ENCODE data around the gene PHLPP1.

The PHLPP1 gene

DNA sequence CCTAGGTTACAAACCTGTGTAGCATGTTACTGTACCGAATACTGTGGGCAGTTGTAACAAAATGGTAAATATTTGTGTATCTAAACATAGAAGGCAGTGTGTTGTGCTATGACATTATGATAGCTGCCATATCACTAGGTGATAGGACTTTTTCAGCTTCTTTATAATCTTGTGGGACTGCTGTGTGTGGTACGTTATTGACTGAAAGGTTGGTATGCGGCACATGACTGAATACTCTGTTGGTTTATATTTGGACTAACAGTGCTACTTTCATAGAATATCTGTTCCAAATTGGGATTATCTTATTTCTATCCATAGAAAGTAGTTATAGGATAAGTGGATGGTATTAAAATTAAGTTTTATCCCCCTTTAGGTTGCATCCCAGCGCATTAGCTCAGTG is 144.7 kb downstream of the PHLPP1 start (continued):
- TF ChIP-seq, protein P1, sequence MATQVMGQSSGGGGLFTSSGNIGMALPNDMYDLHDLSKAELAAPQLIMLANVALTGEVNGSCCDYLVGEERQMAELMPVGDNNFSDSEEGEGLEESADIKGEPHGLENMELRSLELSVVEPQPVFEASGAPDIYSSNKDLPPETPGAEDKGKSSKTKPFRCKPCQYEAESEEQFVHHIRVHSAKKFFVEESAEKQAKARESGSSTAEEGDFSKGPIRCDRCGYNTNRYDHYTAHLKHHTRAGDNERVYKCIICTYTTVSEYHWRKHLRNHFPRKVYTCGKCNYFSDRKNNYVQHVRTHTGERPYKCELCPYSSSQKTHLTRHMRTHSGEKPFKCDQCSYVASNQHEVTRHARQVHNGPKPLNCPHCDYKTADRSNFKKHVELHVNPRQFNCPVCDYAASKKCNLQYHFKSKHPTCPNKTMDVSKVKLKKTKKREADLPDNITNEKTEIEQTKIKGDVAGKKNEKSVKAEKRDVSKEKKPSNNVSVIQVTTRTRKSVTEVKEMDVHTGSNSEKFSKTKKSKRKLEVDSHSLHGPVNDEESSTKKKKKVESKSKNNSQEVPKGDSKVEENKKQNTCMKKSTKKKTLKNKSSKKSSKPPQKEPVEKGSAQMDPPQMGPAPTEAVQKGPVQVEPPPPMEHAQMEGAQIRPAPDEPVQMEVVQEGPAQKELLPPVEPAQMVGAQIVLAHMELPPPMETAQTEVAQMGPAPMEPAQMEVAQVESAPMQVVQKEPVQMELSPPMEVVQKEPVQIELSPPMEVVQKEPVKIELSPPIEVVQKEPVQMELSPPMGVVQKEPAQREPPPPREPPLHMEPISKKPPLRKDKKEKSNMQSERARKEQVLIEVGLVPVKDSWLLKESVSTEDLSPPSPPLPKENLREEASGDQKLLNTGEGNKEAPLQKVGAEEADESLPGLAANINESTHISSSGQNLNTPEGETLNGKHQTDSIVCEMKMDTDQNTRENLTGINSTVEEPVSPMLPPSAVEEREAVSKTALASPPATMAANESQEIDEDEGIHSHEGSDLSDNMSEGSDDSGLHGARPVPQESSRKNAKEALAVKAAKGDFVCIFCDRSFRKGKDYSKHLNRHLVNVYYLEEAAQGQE (tag by site-specific recombination; IDR thresholded peaks at IDR 0.05), result no peak
- no peak for TF ChIP-seq ZNF600 (tag by site-specific recombination; IDR thresholded peaks at IDR 0.05)
- TF ChIP-seq, protein P2, sequence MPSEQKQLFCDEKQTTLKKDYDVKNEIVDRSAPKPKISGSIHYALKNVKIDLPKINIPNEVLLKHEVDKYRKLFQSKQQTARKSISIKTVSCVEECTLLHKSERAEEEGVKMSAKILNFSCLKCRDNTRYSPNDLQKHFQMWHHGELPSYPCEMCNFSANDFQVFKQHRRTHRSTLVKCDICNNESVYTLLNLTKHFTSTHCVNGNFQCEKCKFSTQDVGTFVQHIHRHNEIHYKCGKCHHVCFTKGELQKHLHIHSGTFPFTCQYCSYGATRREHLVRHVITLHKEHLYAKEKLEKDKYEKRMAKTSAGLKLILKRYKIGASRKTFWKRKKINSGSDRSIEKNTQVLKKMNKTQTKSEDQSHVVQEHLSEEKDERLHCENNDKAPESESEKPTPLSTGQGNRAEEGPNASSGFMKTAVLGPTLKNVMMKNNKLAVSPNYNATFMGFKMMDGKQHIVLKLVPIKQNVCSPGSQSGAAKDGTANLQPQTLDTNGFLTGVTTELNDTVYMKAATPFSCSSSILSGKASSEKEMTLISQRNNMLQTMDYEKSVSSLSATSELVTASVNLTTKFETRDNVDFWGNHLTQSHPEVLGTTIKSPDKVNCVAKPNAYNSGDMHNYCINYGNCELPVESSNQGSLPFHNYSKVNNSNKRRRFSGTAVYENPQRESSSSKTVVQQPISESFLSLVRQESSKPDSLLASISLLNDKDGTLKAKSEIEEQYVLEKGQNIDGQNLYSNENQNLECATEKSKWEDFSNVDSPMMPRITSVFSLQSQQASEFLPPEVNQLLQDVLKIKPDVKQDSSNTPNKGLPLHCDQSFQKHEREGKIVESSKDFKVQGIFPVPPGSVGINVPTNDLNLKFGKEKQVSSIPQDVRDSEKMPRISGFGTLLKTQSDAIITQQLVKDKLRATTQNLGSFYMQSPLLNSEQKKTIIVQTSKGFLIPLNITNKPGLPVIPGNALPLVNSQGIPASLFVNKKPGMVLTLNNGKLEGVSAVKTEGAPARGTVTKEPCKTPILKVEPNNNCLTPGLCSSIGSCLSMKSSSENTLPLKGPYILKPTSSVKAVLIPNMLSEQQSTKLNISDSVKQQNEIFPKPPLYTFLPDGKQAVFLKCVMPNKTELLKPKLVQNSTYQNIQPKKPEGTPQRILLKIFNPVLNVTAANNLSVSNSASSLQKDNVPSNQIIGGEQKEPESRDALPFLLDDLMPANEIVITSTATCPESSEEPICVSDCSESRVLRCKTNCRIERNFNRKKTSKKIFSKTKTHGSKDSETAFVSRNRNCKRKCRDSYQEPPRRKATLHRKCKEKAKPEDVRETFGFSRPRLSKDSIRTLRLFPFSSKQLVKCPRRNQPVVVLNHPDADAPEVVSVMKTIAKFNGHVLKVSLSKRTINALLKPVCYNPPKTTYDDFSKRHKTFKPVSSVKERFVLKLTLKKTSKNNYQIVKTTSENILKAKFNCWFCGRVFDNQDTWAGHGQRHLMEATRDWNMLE (tag by site-specific recombination; conservative IDR thresholded peaks at IDR 0.05; ENCODE audit: low read depth), result no peak
- TF ChIP-seq, protein P3, sequence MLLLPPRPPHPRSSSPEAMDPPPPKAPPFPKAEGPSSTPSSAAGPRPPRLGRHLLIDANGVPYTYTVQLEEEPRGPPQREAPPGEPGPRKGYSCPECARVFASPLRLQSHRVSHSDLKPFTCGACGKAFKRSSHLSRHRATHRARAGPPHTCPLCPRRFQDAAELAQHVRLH (tag by site-specific recombination; IDR thresholded peaks at IDR 0.05), result no peak
- TF ChIP-seq KLF16 (tag by site-specific recombination; IDR thresholded peaks at IDR 0.05), result no peak
- TF ChIP-seq, protein P4, sequence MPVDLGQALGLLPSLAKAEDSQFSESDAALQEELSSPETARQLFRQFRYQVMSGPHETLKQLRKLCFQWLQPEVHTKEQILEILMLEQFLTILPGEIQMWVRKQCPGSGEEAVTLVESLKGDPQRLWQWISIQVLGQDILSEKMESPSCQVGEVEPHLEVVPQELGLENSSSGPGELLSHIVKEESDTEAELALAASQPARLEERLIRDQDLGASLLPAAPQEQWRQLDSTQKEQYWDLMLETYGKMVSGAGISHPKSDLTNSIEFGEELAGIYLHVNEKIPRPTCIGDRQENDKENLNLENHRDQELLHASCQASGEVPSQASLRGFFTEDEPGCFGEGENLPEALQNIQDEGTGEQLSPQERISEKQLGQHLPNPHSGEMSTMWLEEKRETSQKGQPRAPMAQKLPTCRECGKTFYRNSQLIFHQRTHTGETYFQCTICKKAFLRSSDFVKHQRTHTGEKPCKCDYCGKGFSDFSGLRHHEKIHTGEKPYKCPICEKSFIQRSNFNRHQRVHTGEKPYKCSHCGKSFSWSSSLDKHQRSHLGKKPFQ (tag by site-specific recombination; IDR thresholded peaks at IDR 0.05), result no peak
- TF ChIP-seq, protein P5, sequence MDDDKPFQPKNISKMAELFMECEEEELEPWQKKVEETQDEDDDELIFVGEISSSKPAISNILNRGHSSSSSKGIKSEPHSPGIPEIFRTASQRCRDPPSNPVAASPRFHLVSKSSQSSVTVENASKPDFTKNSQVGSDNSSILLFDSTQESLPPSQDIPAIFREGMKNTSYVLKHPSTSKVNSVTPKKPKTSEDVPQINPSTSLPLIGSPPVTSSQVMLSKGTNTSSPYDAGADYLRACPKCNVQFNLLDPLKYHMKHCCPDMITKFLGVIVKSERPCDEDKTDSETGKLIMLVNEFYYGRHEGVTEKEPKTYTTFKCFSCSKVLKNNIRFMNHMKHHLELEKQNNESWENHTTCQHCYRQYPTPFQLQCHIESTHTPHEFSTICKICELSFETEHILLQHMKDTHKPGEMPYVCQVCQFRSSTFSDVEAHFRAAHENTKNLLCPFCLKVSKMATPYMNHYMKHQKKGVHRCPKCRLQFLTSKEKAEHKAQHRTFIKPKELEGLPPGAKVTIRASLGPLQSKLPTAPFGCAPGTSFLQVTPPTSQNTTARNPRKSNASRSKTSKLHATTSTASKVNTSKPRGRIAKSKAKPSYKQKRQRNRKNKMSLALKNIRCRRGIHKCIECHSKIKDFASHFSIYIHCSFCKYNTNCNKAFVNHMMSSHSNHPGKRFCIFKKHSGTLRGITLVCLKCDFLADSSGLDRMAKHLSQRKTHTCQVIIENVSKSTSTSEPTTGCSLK (tag by site-specific recombination; IDR thresholded peaks at IDR 0.05), result no peak

DNA sequence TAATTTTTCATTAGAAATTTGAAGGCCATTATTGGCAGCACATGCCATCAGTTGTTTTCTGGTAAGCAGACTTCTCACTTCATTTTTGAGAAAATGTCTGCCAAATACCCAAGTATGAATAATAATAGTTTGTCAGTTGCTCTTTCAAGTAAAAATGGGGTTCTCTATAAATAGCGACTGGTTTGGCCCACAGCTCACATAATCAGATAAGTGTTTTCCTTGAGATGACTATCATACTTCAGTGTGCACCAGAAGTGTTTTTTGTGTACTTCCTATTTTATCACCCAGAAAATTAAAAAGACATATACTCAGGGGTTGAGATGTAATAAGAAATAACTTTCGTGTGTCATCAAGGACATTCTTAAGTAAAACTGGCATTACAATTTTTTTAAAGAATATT is 147.1 kb downstream of the PHLPP1 start:
- CTCF ChIA-PET, result interaction anchor here (0.9 kb wide), 1 partner anchor 82 kb away, joined by 3 read pairs; no protein-coding TSS in a partner anchor
- H3K27ac ChIP-seq (ENCODE audit: extremely low read depth, low read depth, low read length), result no peak overlapping the region

More for the DNA sequence above, 147.1 kb downstream of the PHLPP1 start:
- H3K4me3 ChIP-seq (ENCODE audit: low read depth, low read length), result no peak overlapping the region
- POLR2A ChIA-PET, result no interaction called here
- TF ChIP-seq, protein P6, sequence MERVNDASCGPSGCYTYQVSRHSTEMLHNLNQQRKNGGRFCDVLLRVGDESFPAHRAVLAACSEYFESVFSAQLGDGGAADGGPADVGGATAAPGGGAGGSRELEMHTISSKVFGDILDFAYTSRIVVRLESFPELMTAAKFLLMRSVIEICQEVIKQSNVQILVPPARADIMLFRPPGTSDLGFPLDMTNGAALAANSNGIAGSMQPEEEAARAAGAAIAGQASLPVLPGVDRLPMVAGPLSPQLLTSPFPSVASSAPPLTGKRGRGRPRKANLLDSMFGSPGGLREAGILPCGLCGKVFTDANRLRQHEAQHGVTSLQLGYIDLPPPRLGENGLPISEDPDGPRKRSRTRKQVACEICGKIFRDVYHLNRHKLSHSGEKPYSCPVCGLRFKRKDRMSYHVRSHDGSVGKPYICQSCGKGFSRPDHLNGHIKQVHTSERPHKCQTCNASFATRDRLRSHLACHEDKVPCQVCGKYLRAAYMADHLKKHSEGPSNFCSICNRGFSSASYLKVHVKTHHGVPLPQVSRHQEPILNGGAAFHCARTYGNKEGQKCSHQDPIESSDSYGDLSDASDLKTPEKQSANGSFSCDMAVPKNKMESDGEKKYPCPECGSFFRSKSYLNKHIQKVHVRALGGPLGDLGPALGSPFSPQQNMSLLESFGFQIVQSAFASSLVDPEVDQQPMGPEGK (tag by site-specific recombination; IDR thresholded peaks at IDR 0.05), result no peak
- no peak for TF ChIP-seq ZNF837 (tag by site-specific recombination; IDR thresholded peaks at IDR 0.05)
- TF ChIP-seq, protein P7, sequence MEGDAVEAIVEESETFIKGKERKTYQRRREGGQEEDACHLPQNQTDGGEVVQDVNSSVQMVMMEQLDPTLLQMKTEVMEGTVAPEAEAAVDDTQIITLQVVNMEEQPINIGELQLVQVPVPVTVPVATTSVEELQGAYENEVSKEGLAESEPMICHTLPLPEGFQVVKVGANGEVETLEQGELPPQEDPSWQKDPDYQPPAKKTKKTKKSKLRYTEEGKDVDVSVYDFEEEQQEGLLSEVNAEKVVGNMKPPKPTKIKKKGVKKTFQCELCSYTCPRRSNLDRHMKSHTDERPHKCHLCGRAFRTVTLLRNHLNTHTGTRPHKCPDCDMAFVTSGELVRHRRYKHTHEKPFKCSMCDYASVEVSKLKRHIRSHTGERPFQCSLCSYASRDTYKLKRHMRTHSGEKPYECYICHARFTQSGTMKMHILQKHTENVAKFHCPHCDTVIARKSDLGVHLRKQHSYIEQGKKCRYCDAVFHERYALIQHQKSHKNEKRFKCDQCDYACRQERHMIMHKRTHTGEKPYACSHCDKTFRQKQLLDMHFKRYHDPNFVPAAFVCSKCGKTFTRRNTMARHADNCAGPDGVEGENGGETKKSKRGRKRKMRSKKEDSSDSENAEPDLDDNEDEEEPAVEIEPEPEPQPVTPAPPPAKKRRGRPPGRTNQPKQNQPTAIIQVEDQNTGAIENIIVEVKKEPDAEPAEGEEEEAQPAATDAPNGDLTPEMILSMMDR (tag by site-specific recombination; IDR thresholded peaks at IDR 0.05), result no peak
- TF ChIP-seq, protein P5 (tag by site-specific recombination; IDR thresholded peaks at IDR 0.05), result no peak
- no peaks in the 10 kb centered on the region for H3K9me3 ChIP-seq (ENCODE audit: control insufficient read depth, insufficient read depth, low read depth, low read length)
- H3K36me3 ChIP-seq (ENCODE audit: control insufficient read depth in 2 of 2, insufficient read depth in 1 of 2, low read length in 2 of 2), result peaks cover 0 to 11% of the 10 kb centered on the region in 2 experiments; a peak in 1 of 3 replicates
- peaks cover 4% of the 10 kb centered on the region; the same call in 1 of the 2 replicates for H3K4me1 ChIP-seq (ENCODE audit: control insufficient read depth, insufficient read depth, low read length)
